Breast epithelium (tissue), 4 donors: ENCODE results near the gene CCDC126. TPM values are rescaled to one million over a fixed set of nuclear protein-coding genes. Genes with fewer than 3 reads are reported as not detected.

Experiments used
- DNase-seq, 2 donors: peaks; one replicate each; pipeline ENCODE4 v3.0.0-alpha.2; 2019; ENCODE audit warnings: low spot score in 2 of 2
- H3K27ac ChIP-seq, 2 donors: fragments of 200-600 bp; sonication (generic) in 1 of 2; one replicate each; pipeline ENCODE4 v1.5.1; 2016 to 2019; ENCODE audit warnings: mild to moderate bottlenecking in 1 of 2
- H3K27me3 ChIP-seq, 2 donors: fragments of 200-600 bp; sonication (generic) in 1 of 2; one replicate each; pipeline versions ENCODE4 v1.5.1 to v1.6.0; 2017 to 2019; ENCODE audit warnings: control low read depth in 1 of 2, mild to moderate bottlenecking in 1 of 2
- H3K36me3 ChIP-seq: fragments of 200-600 bp; one replicate; pipeline ENCODE4 v1.5.1; 2019
- H3K4me1 ChIP-seq, 2 donors: fragments of 200-600 bp; sonication (generic); one replicate each; pipeline ENCODE4 v1.5.1; 2016 to 2019; ENCODE audit warnings: control low read depth in 1 of 2
- H3K4me3 ChIP-seq, 3 donors: fragments of 200-600 bp; sonication (generic); 1 replicate in 2 of 3; 2 replicates in 1 of 3; pipeline ENCODE4 v1.5.1; 2016 to 2019; ENCODE audit warnings: mild to moderate bottlenecking in 3 of 3, moderate library complexity in 2 of 3
- H3K9me3 ChIP-seq, 2 donors: fragments of 200-600 bp; sonication (generic) in 1 of 2; one replicate each; pipeline ENCODE4 v1.5.1; 2016 to 2019; ENCODE audit warnings: control low read depth in 1 of 2
- CTCF ChIP-seq, 3 donors: fragments of 450-650 bp; IDR thresholded peaks; one replicate each; pipeline ENCODE4 v1.5.1; 2016 to 2017; ENCODE audit warnings: antibody characterized with exemption in 3 of 3, mild to moderate bottlenecking in 3 of 3, moderate library complexity in 3 of 3
- POLR2A ChIP-seq: fragments of 450-650 bp; IDR thresholded peaks from one replicate; pipeline ENCODE4 v1.6.1; 2016; ENCODE audit warnings: antibody characterized with exemption, mild to moderate bottlenecking, moderate library complexity
- POLR2AphosphoS5 ChIP-seq, 3 donors: sonication (generic); formaldehyde crosslinking; IDR thresholded peaks; one replicate each; pipeline ENCODE4 v1.6.1; 2017; ENCODE audit warnings: antibody characterized with exemption in 3 of 3
- intact Hi-C: fragments of 100-400 bp; cut with DNase I; formaldehyde crosslinking; loops from one replicate; pipeline ENCODE4 v1.15.1; 2023; ENCODE audit warnings: low total_unique reads
- total RNA-seq, 3 donors: library from RNA; depleted of rRNA; stranded (reverse); fragments of >200 nt; gene quantifications; one replicate each; pipeline ENCODE4 v1.1.0, GENCODE V29; 2016

The CCDC126 gene
- total RNA-seq, 3 donors from 2014 or later: 18.7 to 35.4 (median 24.6) TPM

GRCh38 chr7:23685731-23686130 lies 88.5 kb downstream of the CCDC126 start:
- no peak overlapping the region for H3K4me3 ChIP-seq
- no peak for DNase-seq
- intact Hi-C loops: no loop called here
- no peaks in the 10 kb centered on the region for H3K4me1 ChIP-seq
- no peaks in the 10 kb centered on the region for H3K27me3 ChIP-seq
- H3K9me3 ChIP-seq: no peaks in the 10 kb centered on the region
- peak overlapping the region; percentile 56 to 72 for H3K27ac ChIP-seq
- H3K36me3 ChIP-seq: no peaks in the 10 kb centered on the region
- no peak for TF ChIP-seq CTCF (IDR thresholded peaks at IDR 0.05)
- TF ChIP-seq POLR2AphosphoS5 (IDR thresholded peaks at IDR 0.05): no peak
- no peak for TF ChIP-seq POLR2A

GRCh38 chr7:23687011-23687410 lies 89.8 kb downstream of the CCDC126 start:
- TF ChIP-seq POLR2A (no peak), POLR2AphosphoS5 (IDR thresholded peaks at IDR 0.05) (no peak), CTCF (IDR thresholded peaks at IDR 0.05) (no peak)
- DNase-seq: no peak
- no peaks in the 10 kb centered on the region for H3K9me3 ChIP-seq
- H3K36me3 ChIP-seq: no peaks in the 10 kb centered on the region
- no peaks in the 10 kb centered on the region for H3K27me3 ChIP-seq
- H3K4me1 ChIP-seq: no peaks in the 10 kb centered on the region
- intact Hi-C loops: no loop called here
- peak overlapping the region in 1 of 2 donors; percentile 19 for H3K27ac ChIP-seq
- no peak overlapping the region for H3K4me3 ChIP-seq

- Histone ChIP-seq H3K36me3 (no peaks in the 10 kb centered on the region), H3K27ac (no peak overlapping the region)
Observed at GRCh38 chr7:23689165-23689564, 92.0 kb downstream of the CCDC126 start.

GRCh38 chr7:23691320-23691719 lies 94.1 kb downstream of the CCDC126 start:
- no peaks in the 10 kb centered on the region for H3K4me1 ChIP-seq
- H3K36me3 ChIP-seq: no peaks in the 10 kb centered on the region
- peak overlapping the region in 1 of 2 donors; percentile 45 for H3K27ac ChIP-seq
- H3K9me3 ChIP-seq: peaks cover 0 to 4% of the 10 kb centered on the region in 2 donors
- no peak for DNase-seq
- H3K27me3 ChIP-seq: no peaks in the 10 kb centered on the region
- H3K4me3 ChIP-seq: no peak overlapping the region
- intact Hi-C loops: loop anchor here (5.0 kb wide), 1 partner anchor 381 kb away; no protein-coding TSS in a partner anchor
- TF ChIP-seq POLR2AphosphoS5 (IDR thresholded peaks at IDR 0.05) (no peak), CTCF (IDR thresholded peaks at IDR 0.05) (no peak), POLR2A (no peak)

More at GRCh38 chr7:23689165-23689564, 92.0 kb downstream of the CCDC126 start:
- H3K4me3 ChIP-seq: no peak overlapping the region
- no peak for DNase-seq
- no peak for TF ChIP-seq POLR2A
- TF ChIP-seq POLR2AphosphoS5 (IDR thresholded peaks at IDR 0.05): no peak
- no peak for TF ChIP-seq CTCF (IDR thresholded peaks at IDR 0.05)
- no peaks in the 10 kb centered on the region for H3K4me1 ChIP-seq
- intact Hi-C loops: no loop called here
- H3K9me3 ChIP-seq: peaks cover 0 to 4% of the 10 kb centered on the region in 2 donors
- no peaks in the 10 kb centered on the region for H3K27me3 ChIP-seq

GRCh38 chr7:23693224-23693623 lies 96.0 kb downstream of the CCDC126 start:
- intact Hi-C loops: loop anchor here (5.0 kb wide), 1 partner anchor 379 kb away; no protein-coding TSS in a partner anchor
- Histone ChIP-seq H3K36me3 (no peaks in the 10 kb centered on the region), H3K27ac (no peak overlapping the region)

More at GRCh38 chr7:23693224-23693623, 96.0 kb downstream of the CCDC126 start:
- Histone ChIP-seq H3K4me3 (no peak overlapping the region), H3K4me1 (no peaks in the 10 kb centered on the region), H3K27me3 (no peaks in the 10 kb centered on the region), H3K9me3 (peaks cover 0 to 4% of the 10 kb centered on the region in 2 donors)
- TF ChIP-seq POLR2AphosphoS5 (IDR thresholded peaks at IDR 0.05) (no peak), POLR2A (no peak), CTCF (IDR thresholded peaks at IDR 0.05) (no peak)
- no peak for DNase-seq

Other genes with a start within 250 kb of the CCDC126 start
- gene IGF2BP3, start 126.9 kb upstream of the CCDC126 start, total RNA-seq: 1 to 10 TPM in 1 of 3 donors, under 1 TPM in 1, not detected in 1; 0.59 to 3.5 TPM
- 10 to 100 TPM; 40.3 to 72.9 (median 46.2) TPM for gene TRA2A, start 65.4 kb upstream of the CCDC126 start, total RNA-seq
- gene FAM221A, start 82.8 kb downstream of the CCDC126 start, total RNA-seq: 10 to 100 TPM; 12.2 to 18.1 (median 13.1) TPM
- gene STK31, start 112.8 kb downstream of the CCDC126 start, total RNA-seq: 1 to 10 TPM in 2 of 3 donors, under 1 TPM in 1; 0.64 to 1.3 (median 1.2) TPM